ENCODE data around the gene DPY30. TPM values are rescaled to one million over a fixed set of nuclear protein-coding genes. Genes with fewer than 3 reads are reported as not detected.

DPY30 gene
- total RNA-seq, 4 donors from 2014 or later = 53.4 to 88.1 (median 70.2) TPM

- WGBS, 2 donors (ENCODE audit: low coverage in 1 of 2) = 100% methylated on average over 1 of the region's 4 CpGs; no CpG with 5 or more reads in 1 of the 2 donors
These were observed 40.2 kb downstream of the DPY30 start for GRCh38 chr2:31999438-31999837.

GRCh38 chr2:31998731-31999383 is 40.7 kb downstream of the DPY30 start:
- no peak for ATAC-seq
- WGBS, 2 donors (ENCODE audit: low coverage in 1 of 2) = 81 to 100% methylated on average over 2 to 4 of the region's 4 CpGs
- Histone ChIP-seq H3K27me3 (no peaks in the 10 kb centered on the region), H3K4me1 (peaks cover 0 to 2% (median 0%) of the 10 kb centered on the region in 3 donors), H3K27ac (no peak overlapping the region), H3K9me3 (no peaks in the 10 kb centered on the region), H3K4me3 (no peak overlapping the region), H3K36me3 (no peaks in the 10 kb centered on the region)
- TF ChIP-seq POLR2A (IDR thresholded peaks at IDR 0.05) (no peak), POLR2AphosphoS5 (IDR thresholded peaks at IDR 0.05) (no peak), EP300 (IDR thresholded peaks at IDR 0.05) (no peak), CTCF (IDR thresholded peaks at IDR 0.05) (no peak)

More at GRCh38 chr2:31999438-31999837, 40.2 kb downstream of the DPY30 start:
- H3K9me3 ChIP-seq = no peaks in the 10 kb centered on the region
- H3K36me3 ChIP-seq = no peaks in the 10 kb centered on the region
- H3K27me3 ChIP-seq = no peaks in the 10 kb centered on the region
- no peak overlapping the region for H3K4me3 ChIP-seq
- H3K4me1 ChIP-seq = peaks cover 0 to 4% (median 0%) of the 10 kb centered on the region in 3 donors
- no peak for TF ChIP-seq EP300 (IDR thresholded peaks at IDR 0.05)
- TF ChIP-seq POLR2A (IDR thresholded peaks at IDR 0.05) = no peak
- no peak for TF ChIP-seq CTCF (IDR thresholded peaks at IDR 0.05)
- TF ChIP-seq POLR2AphosphoS5 (IDR thresholded peaks at IDR 0.05) = no peak
- no peak overlapping the region for H3K27ac ChIP-seq
- ATAC-seq = no peak

- Histone ChIP-seq H3K27ac (no peak overlapping the region), H3K4me1 (no peaks in the 10 kb centered on the region), H3K9me3 (no peaks in the 10 kb centered on the region), H3K4me3 (no peak overlapping the region), H3K36me3 (no peaks in the 10 kb centered on the region), H3K27me3 (no peaks in the 10 kb centered on the region)
- TF ChIP-seq POLR2AphosphoS5 (IDR thresholded peaks at IDR 0.05) = no peak
- ATAC-seq = no peak
- WGBS, 2 donors (ENCODE audit: low coverage in 1 of 2) = 75 to 90% methylated on average over 2 to 3 of the region's 3 CpGs
These were observed 42.0 kb downstream of the DPY30 start for GRCh38 chr2:31997653-31998052.

- no peaks in the 10 kb centered on the region for H3K36me3 ChIP-seq
- H3K27ac ChIP-seq = no peak overlapping the region
- H3K4me3 ChIP-seq = no peak overlapping the region
- no peaks in the 10 kb centered on the region for H3K27me3 ChIP-seq
- H3K9me3 ChIP-seq = no peaks in the 10 kb centered on the region
- H3K4me1 ChIP-seq = no peaks in the 10 kb centered on the region
- TF ChIP-seq EP300 (IDR thresholded peaks at IDR 0.05) (no peak), POLR2AphosphoS5 (IDR thresholded peaks at IDR 0.05) (no peak), CTCF (IDR thresholded peaks at IDR 0.05) (no peak), POLR2A (IDR thresholded peaks at IDR 0.05) (no peak)
- no peak for ATAC-seq
- WGBS, 2 donors (ENCODE audit: low coverage in 1 of 2) = 74 to 94% methylated on average over 2 of the region's 6 CpGs
These were observed 42.9 kb downstream of the DPY30 start for GRCh38 chr2:31996571-31997150.

GRCh38 chr2:31992934-31993333 is 46.7 kb downstream of the DPY30 start:
- no peaks in the 10 kb centered on the region for H3K36me3 ChIP-seq
- H3K4me3 ChIP-seq = no peak overlapping the region
- no peaks in the 10 kb centered on the region for H3K9me3 ChIP-seq
- peaks cover 0 to 3% (median 0%) of the 10 kb centered on the region in 3 donors for H3K4me1 ChIP-seq
- no peaks in the 10 kb centered on the region for H3K27me3 ChIP-seq
- WGBS, 2 donors (ENCODE audit: low coverage in 1 of 2) = 42 to 93% methylated on average over 2 to 4 of the region's 4 CpGs
- TF ChIP-seq POLR2A (IDR thresholded peaks at IDR 0.05) = no peak
- TF ChIP-seq POLR2AphosphoS5 (IDR thresholded peaks at IDR 0.05) = no peak
- no peak for TF ChIP-seq CTCF (IDR thresholded peaks at IDR 0.05)
- no peak for TF ChIP-seq EP300 (IDR thresholded peaks at IDR 0.05)
- no peak for ATAC-seq
- H3K27ac ChIP-seq = no peak overlapping the region
